CD4-positive, alpha-beta T cell treated with Interleukin-15 for 4 hours (primary cell): ENCODE results near the gene NLGN4X.
"Not testable (repeated sequence)": the region's sequence is repeated elsewhere in the genome, so short reads cannot be mapped to it uniquely, and the experiment has no call there.

ENCODE experiments used
- DNase-seq: peaks from one replicate; pipeline ENCODE4 v3.0.0-alpha.2; 2020; ENCODE audit warnings: low spot score

Gene NLGN4X

GRCh38 chrX:6005856-6006255, 222.8 kb downstream of the NLGN4X start:
- no peak for DNase-seq

GRCh38 chrX:6004529-6004928, 224.1 kb downstream of the NLGN4X start:
- no peak for DNase-seq

- no peak for DNase-seq
Measured at GRCh38 chrX:6002056-6002455, 226.6 kb downstream of the NLGN4X start.

GRCh38 chrX:5998901-5999300, 229.8 kb downstream of the NLGN4X start:
- DNase-seq: no peak

GRCh38 chrX:5998456-5998855, 230.2 kb downstream of the NLGN4X start:
- DNase-seq: no peak

- DNase-seq: no peak
Measured at GRCh38 chrX:5991393-5991792, 237.3 kb downstream of the NLGN4X start.

GRCh38 chrX:5979338-5979737, 249.3 kb downstream of the NLGN4X start:
- DNase-seq: no peak

GRCh38 chrX:5976332-5976731, 252.3 kb downstream of the NLGN4X start:
- no peak for DNase-seq

GRCh38 chrX:5971300-5971699, 257.4 kb downstream of the NLGN4X start:
- DNase-seq: no peak

GRCh38 chrX:5965406-5965805, 263.3 kb downstream of the NLGN4X start:
- no peak for DNase-seq

- no peak for DNase-seq
Measured at GRCh38 chrX:5959286-5959685, 269.4 kb downstream of the NLGN4X start.

GRCh38 chrX:5958523-5958922, 270.1 kb downstream of the NLGN4X start:
- no peak for DNase-seq

GRCh38 chrX:5957506-5957905, 271.2 kb downstream of the NLGN4X start:
- no peak for DNase-seq

GRCh38 chrX:5936438-5936837, 292.2 kb downstream of the NLGN4X start:
- no peak for DNase-seq

GRCh38 chrX:5928224-5928623, 300.4 kb downstream of the NLGN4X start:
- no peak for DNase-seq

- DNase-seq: no peak
Measured at GRCh38 chrX:5916945-5917344, 311.7 kb downstream of the NLGN4X start.

GRCh38 chrX:5915783-5916182, 312.9 kb downstream of the NLGN4X start:
- DNase-seq: no peak

GRCh38 chrX:5907207-5907606, 321.5 kb downstream of the NLGN4X start:
- no peak for DNase-seq

- DNase-seq: not testable (repeated sequence)
Measured at GRCh38 chrX:5903586-5904190, 325.0 kb downstream of the NLGN4X start.

GRCh38 chrX:5898463-5898862, 330.2 kb downstream of the NLGN4X start:
- DNase-seq: no peak

GRCh38 chrX:5891378-5891777, 337.3 kb downstream of the NLGN4X start:
- no peak for DNase-seq

GRCh38 chrX:5876984-5877596, 351.6 kb downstream of the NLGN4X start:
- no peak for DNase-seq

GRCh38 chrX:5870238-5870637, 358.4 kb downstream of the NLGN4X start:
- DNase-seq: no peak

GRCh38 chrX:5869786-5870185, 358.9 kb downstream of the NLGN4X start:
- no peak for DNase-seq
